ENCODE results near the gene ZFAND3.

The ZFAND3 gene

GRCh38 chr6:38158762-38159350 is 339.3 kb downstream of the ZFAND3 start:
- no peak for FAIRE-seq
- TF ChIP-seq TAF1 (IDR thresholded peaks at IDR 0.05; ENCODE audit: borderline replicate concordance, low read depth, low read length) (no peak), POLR2AphosphoS5 (IDR thresholded peaks at IDR 0.05; ENCODE audit: low read depth, low read length) (no peak), POLR2A (IDR thresholded peaks at IDR 0.05; ENCODE audit: low read depth, low read length) (no peak)
- DNase-seq (ENCODE audit: insufficient read length), result no peak

- FAIRE-seq (no peak), DNase-seq (ENCODE audit: insufficient read length) (no peak)
- TF ChIP-seq TAF1 (IDR thresholded peaks at IDR 0.05; ENCODE audit: borderline replicate concordance, low read depth, low read length), result no peak
- TF ChIP-seq POLR2AphosphoS5 (IDR thresholded peaks at IDR 0.05; ENCODE audit: low read depth, low read length), result no peak
- no peak for TF ChIP-seq POLR2A (IDR thresholded peaks at IDR 0.05; ENCODE audit: low read depth, low read length)
These were observed 340.1 kb downstream of the ZFAND3 start for GRCh38 chr6:38159596-38159995.

GRCh38 chr6:38160831-38161230 is 341.3 kb downstream of the ZFAND3 start:
- TF ChIP-seq POLR2A (IDR thresholded peaks at IDR 0.05; ENCODE audit: low read depth, low read length) (no peak), TAF1 (IDR thresholded peaks at IDR 0.05; ENCODE audit: borderline replicate concordance, low read depth, low read length) (no peak), POLR2AphosphoS5 (IDR thresholded peaks at IDR 0.05; ENCODE audit: low read depth, low read length) (no peak)
- FAIRE-seq (no peak), DNase-seq (ENCODE audit: insufficient read length) (no peak)

GRCh38 chr6:38161331-38161730 is 341.8 kb downstream of the ZFAND3 start:
- no peak for FAIRE-seq
- no peak for DNase-seq (ENCODE audit: insufficient read length)
- TF ChIP-seq POLR2A (IDR thresholded peaks at IDR 0.05; ENCODE audit: low read depth, low read length) (no peak), TAF1 (IDR thresholded peaks at IDR 0.05; ENCODE audit: borderline replicate concordance, low read depth, low read length) (no peak), POLR2AphosphoS5 (IDR thresholded peaks at IDR 0.05; ENCODE audit: low read depth, low read length) (no peak)

GRCh38 chr6:38161754-38162492 is 342.4 kb downstream of the ZFAND3 start:
- TF ChIP-seq POLR2AphosphoS5 (IDR thresholded peaks at IDR 0.05; ENCODE audit: low read depth, low read length) (no peak), TAF1 (IDR thresholded peaks at IDR 0.05; ENCODE audit: borderline replicate concordance, low read depth, low read length) (no peak), POLR2A (IDR thresholded peaks at IDR 0.05; ENCODE audit: low read depth, low read length) (no peak)
- DNase-seq (ENCODE audit: insufficient read length) (no peak), FAIRE-seq (no peak)

- FAIRE-seq, result no peak
These were observed 343.1 kb downstream of the ZFAND3 start for GRCh38 chr6:38162493-38163185.

GRCh38 chr6:38163186-38164130 is 343.9 kb downstream of the ZFAND3 start:
- TF ChIP-seq POLR2A (IDR thresholded peaks at IDR 0.05; ENCODE audit: low read depth, low read length) (no peak), POLR2AphosphoS5 (IDR thresholded peaks at IDR 0.05; ENCODE audit: low read depth, low read length) (no peak), TAF1 (IDR thresholded peaks at IDR 0.05; ENCODE audit: borderline replicate concordance, low read depth, low read length) (no peak)
- DNase-seq (ENCODE audit: insufficient read length) (no peak), FAIRE-seq (no peak)

More at GRCh38 chr6:38162493-38163185, 343.1 kb downstream of the ZFAND3 start:
- TF ChIP-seq TAF1 (IDR thresholded peaks at IDR 0.05; ENCODE audit: borderline replicate concordance, low read depth, low read length), result no peak
- no peak for TF ChIP-seq POLR2AphosphoS5 (IDR thresholded peaks at IDR 0.05; ENCODE audit: low read depth, low read length)
- TF ChIP-seq POLR2A (IDR thresholded peaks at IDR 0.05; ENCODE audit: low read depth, low read length), result no peak
- DNase-seq (ENCODE audit: insufficient read length), result no peak

GRCh38 chr6:38164131-38164481 is 344.6 kb downstream of the ZFAND3 start:
- FAIRE-seq (no peak), DNase-seq (ENCODE audit: insufficient read length) (no peak)

GRCh38 chr6:38164671-38165108 is 345.2 kb downstream of the ZFAND3 start:
- DNase-seq (ENCODE audit: insufficient read length) (no peak), FAIRE-seq (no peak)
- no peak for TF ChIP-seq POLR2A (IDR thresholded peaks at IDR 0.05; ENCODE audit: low read depth, low read length)
- no peak for TF ChIP-seq TAF1 (IDR thresholded peaks at IDR 0.05; ENCODE audit: borderline replicate concordance, low read depth, low read length)
- TF ChIP-seq POLR2AphosphoS5 (IDR thresholded peaks at IDR 0.05; ENCODE audit: low read depth, low read length), result no peak

More at GRCh38 chr6:38164131-38164481, 344.6 kb downstream of the ZFAND3 start:
- TF ChIP-seq TAF1 (IDR thresholded peaks at IDR 0.05; ENCODE audit: borderline replicate concordance, low read depth, low read length) (no peak), POLR2AphosphoS5 (IDR thresholded peaks at IDR 0.05; ENCODE audit: low read depth, low read length) (no peak), POLR2A (IDR thresholded peaks at IDR 0.05; ENCODE audit: low read depth, low read length) (no peak)

GRCh38 chr6:38166411-38167240 is 347.1 kb downstream of the ZFAND3 start:
- no peak for FAIRE-seq
- no peak for DNase-seq (ENCODE audit: insufficient read length)
- TF ChIP-seq POLR2AphosphoS5 (IDR thresholded peaks at IDR 0.05; ENCODE audit: low read depth, low read length) (no peak), TAF1 (IDR thresholded peaks at IDR 0.05; ENCODE audit: borderline replicate concordance, low read depth, low read length) (no peak), POLR2A (IDR thresholded peaks at IDR 0.05; ENCODE audit: low read depth, low read length) (no peak)
